HG03097 (cell line): ENCODE results near the gene ATF7IP2.
"Not testable (repeated sequence)": the region's sequence is repeated elsewhere in the genome, so short reads cannot be mapped to it uniquely, and the experiment has no call there.

Source experiments
- ATAC-seq: cut with Tn5 transposase; IDR thresholded peaks from one replicate; pipeline ENCODE4 v1.9.1; 2021; ENCODE audit not compliant: unreplicated experiment, low FRiP score

The ATF7IP2 gene, protein sequence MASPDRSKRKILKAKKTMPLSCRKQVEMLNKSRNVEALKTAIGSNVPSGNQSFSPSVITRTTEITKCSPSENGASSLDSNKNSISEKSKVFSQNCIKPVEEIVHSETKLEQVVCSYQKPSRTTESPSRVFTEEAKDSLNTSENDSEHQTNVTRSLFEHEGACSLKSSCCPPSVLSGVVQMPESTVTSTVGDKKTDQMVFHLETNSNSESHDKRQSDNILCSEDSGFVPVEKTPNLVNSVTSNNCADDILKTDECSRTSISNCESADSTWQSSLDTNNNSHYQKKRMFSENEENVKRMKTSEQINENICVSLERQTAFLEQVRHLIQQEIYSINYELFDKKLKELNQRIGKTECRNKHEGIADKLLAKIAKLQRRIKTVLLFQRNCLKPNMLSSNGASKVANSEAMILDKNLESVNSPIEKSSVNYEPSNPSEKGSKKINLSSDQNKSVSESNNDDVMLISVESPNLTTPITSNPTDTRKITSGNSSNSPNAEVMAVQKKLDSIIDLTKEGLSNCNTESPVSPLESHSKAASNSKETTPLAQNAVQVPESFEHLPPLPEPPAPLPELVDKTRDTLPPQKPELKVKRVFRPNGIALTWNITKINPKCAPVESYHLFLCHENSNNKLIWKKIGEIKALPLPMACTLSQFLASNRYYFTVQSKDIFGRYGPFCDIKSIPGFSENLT

GRCh38 chr16:10385725-10386516, at the start of gene ATF7IP2:
Gene ATF7IP2 (plus strand): TSS chr16:10386061. CDS start chr16:10430621, 44,560 bp downstream.
- ATAC-seq: peak; percentile 88

- no peak for ATAC-seq
Measured at GRCh38 chr16:10338426-10338825, 47.4 kb upstream of the ATF7IP2 start.

- ATAC-seq: no peak
Measured at GRCh38 chr16:10339777-10340732, 45.8 kb upstream of the ATF7IP2 start.

- ATAC-seq: no peak
Measured at GRCh38 chr16:10343124-10343760, 42.6 kb upstream of the ATF7IP2 start.

DNA sequence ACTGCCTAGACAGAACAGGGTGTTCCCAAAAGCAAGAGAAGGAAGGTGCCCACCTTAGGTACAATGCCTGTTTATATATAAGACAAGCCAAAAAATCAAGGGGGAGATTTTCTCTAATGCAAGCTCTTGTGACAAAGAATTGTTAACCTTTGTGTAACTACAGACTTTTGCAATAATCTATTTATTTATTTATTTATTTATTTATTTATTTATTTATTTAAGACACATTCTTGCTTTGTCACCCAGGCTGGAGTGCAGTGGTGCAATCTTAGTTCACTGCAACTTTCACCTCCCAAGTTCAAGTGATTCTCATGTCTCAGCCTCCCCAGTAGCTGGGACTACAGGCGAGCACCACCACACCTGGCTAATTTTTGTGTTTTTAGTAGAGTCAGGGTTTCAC, 41.2 kb upstream of the ATF7IP2 start:
- ATAC-seq: not testable (repeated sequence)

DNA sequence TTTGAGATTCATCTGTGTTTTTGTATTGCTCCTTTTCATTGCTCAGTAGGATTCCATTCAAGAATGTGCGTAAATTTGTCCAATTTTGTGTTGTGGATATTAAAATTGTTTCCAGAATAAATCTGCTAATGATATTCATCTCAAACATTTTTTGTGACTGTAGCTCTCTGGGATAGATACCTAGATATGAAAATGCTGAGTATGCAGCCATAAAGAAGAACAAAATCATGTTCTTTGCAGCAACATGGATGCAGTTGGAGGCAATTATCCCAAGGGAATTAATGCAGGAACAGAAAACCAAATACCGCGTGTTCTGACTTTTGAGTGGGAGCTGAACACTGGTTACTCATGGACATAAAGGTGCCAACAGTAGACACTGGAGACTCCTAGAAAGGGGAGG, 40.2 kb upstream of the ATF7IP2 start:
- no peak for ATAC-seq

GRCh38 chr16:10349851-10350250, 36.0 kb upstream of the ATF7IP2 start:
- no peak for ATAC-seq

DNA sequence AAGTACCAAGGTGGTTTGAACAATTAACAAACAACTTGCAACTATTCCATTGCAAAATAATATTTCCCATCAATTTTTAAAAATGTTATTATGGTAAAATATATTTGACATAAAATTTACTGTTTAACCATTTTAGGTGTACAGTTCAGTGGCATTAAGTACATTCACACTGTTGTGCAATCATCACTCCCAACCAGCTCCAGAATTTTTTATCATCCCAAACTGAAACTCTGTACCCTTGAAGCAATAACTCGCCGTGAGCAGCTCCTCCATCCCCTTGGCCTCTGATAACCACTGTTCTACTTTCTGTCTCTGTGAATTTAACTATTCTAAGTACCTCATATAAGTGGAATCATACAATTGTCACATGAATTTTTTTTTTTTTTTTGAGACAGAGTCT, 33.6 kb upstream of the ATF7IP2 start:
- no peak for ATAC-seq

GRCh38 chr16:10355589-10355988, 30.3 kb upstream of the ATF7IP2 start:
- no peak for ATAC-seq

DNA sequence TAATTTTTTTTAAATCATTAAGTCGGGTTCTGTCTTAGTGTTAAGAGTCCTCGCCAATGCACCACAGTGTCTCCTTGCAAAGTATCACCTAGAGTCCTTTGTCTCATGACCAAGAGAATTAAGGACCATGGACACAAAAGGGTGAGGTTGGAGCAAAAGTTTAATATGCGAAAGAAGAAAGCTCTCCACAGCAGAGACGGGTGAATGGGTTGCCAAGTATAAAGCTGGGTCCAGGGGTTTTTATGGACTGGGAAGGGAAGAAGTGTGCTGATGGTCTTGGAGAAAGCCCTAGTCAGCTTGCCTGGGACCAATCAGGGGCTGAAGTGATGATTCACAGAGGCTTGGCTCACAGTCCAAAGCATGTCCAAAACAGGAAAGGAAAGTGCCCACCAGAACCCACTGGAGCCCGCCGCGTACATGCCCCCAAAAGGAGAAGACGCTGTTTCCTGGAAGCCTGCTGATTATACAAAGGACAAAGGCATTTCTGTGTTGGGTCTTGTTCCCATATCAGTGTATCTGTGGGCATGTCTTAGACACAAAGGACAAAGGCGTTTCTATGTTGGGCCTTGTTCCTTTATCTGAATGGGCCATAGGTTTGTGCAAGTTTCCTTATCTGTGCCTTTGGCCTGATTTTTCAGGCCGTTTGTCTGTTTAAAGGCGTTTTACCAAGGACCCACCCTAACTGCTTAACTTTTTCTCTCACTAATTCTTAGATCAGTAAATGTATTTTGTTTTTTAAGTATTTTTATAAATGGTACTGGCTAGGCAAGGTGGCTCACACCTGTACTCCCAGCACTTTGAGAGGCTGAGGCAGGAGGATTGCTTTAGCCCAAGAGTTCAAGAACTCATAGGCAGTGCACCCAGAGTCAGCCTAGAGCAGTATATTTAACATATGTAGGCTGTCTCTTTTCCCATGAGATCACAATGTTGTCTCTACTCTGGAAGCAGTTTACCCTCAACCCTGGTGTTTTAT, 28.7 kb upstream of the ATF7IP2 start:
- no peak for ATAC-seq

- ATAC-seq: not testable (repeated sequence)
Measured at GRCh38 chr16:10361747-10362076, 24.1 kb upstream of the ATF7IP2 start.

- ATAC-seq: no peak
Measured at GRCh38 chr16:10362077-10362863, 23.6 kb upstream of the ATF7IP2 start.

- not testable (repeated sequence) for ATAC-seq
Measured at GRCh38 chr16:10362864-10363197, 23.0 kb upstream of the ATF7IP2 start.

- not testable (repeated sequence) for ATAC-seq
Measured at GRCh38 chr16:10366619-10367018, 19.2 kb upstream of the ATF7IP2 start.

- no peak for ATAC-seq
Measured at GRCh38 chr16:10367616-10368188, 18.2 kb upstream of the ATF7IP2 start.

- no peak for ATAC-seq
Measured at GRCh38 chr16:10368969-10369551, 16.8 kb upstream of the ATF7IP2 start.

- peak; percentile 56 for ATAC-seq
Measured at GRCh38 chr16:10370096-10370726, 15.7 kb upstream of the ATF7IP2 start.
